Motor neuron (in vitro differentiated cells): ENCODE measurements around the gene WRAP53. TPM values are rescaled to one million over a fixed set of nuclear protein-coding genes. Genes with fewer than 3 reads are reported as not detected.

ENCODE experiments used
- ATAC-seq, 8 experiments: fragments of 200-7000 bp; cut with Tn5 transposase; replicated peaks in 6 of 8; 2 replicates each; pipeline ENCODE4 v1.8.0; 2021; ENCODE audit warnings: mild to moderate bottlenecking in 8 of 8, moderate library complexity in 8 of 8
- H3K27ac ChIP-seq, 2 donors: fragments of 250-450 bp; sonication (Bioruptor Pico); 2 replicates each; pipeline ENCODE4 v1.9.0; 2021; ENCODE audit warnings: antibody characterized with exemption in 2 of 2, mild to moderate bottlenecking in 2 of 2, moderate library complexity in 1 of 2
- H3K4me1 ChIP-seq, 2 donors: fragments of 250-450 bp; sonication (Bioruptor Pico); replicated peaks in 1 of 2; 2 replicates each; pipeline ENCODE4 v1.6.1; 2021; ENCODE audit warnings: antibody characterized with exemption in 2 of 2, mild to moderate bottlenecking in 2 of 2, moderate library complexity in 1 of 2
- H3K4me3 ChIP-seq, 5 donors: fragments of 250-450 bp; sonication (Bioruptor Pico); 2 replicates each; pipeline ENCODE4 v1.9.0; 2021; ENCODE audit warnings: antibody characterized with exemption in 5 of 5, mild to moderate bottlenecking in 5 of 5, moderate library complexity in 4 of 5
- WGBS, 10 experiments: fragments of 450-650 bp; shearing (Covaris generic); methylation state at CpG; one replicate each; pipeline ENCODE4 v1.0.0; 2022; 5-methylcytosine and 5-hydroxymethylcytosine counted together
- in situ Hi-C, 9 experiments: fragments of 400-800 bp; cut with MboI; loops; one replicate each; pipeline ENCODE4 v1.15.0; 2021; ENCODE audit warnings: low sequenced_read_pairs in 9 of 9, low pct_unique_long_range_greater_than_20kb in 2 of 9; ENCODE audit not compliant: unreplicated experiment in 9 of 9
- total RNA-seq, 8 experiments: library from RNA; unstranded; fragments of 300-600 nt; gene quantifications; 2 replicates each; pipeline versions ENCODE4 v1.2.3 to v1.2.4, GENCODE V29; 2022

Gene WRAP53
- total RNA-seq, 8 experiments from 2014 or later, result 6.9 to 20.1 (median 13.2) TPM

DNA sequence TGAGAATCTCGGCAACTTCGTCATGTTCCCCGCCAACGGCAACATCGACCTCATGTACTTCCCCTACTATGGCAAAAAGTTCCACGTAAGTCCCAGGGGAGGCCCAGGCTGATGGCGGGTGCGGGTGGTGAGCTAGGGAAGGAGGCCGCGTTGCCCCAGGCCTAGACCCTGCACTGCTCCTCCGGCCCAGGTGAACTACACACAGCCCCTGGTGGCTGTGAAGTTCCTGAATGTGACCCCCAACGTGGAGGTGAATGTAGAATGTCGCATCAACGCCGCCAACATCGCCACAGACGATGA is 32.8 kb upstream of the WRAP53 start:
- 90 to 100% (median 93%) methylated on average over 2 to 4 of the region's 17 CpGs; no CpG with 5 or more reads in 7 of the 10 experiments for WGBS, 10 experiments
- H3K4me3 ChIP-seq, result no peak overlapping the region
- H3K27ac ChIP-seq, result no peak overlapping the region
- in situ Hi-C loops, result no loop called here
- H3K4me1 ChIP-seq, result peaks cover 22 to 27% of the 10 kb centered on the region in 2 donors
- no peak for ATAC-seq

DNA sequence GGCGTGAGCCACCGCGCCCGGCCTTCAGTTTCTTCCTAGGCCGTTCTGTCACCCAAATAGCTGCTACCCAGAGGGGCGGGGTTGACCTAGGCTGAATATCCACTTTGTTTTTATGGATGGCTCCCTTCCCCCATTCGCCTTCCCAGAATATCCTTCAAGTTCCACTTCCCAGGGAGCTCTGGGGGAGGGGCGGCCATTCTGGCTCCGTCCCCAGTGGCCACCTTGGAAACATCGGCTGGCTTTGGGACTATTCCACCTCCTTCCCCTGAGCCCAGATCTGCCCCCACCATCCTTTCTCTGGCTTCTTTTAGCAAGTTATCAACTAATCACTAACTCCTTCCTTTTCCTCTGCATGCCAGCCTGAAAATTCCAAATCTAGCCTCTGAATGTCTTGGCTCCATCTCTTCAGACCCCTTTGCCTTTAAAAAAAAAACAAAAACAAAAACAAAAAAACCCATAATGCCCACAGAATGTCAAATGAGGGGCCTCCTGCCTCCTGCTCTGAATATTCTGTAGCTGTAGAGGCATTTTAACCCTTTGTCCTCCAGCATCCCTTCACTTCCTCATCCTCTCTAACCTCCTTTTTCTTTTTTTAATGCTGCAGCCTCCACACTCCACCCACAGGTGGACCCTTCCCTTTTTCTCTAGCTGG is 31.2 kb upstream of the WRAP53 start:
- Histone ChIP-seq H3K27ac (peak overlapping the region in 1 of 2 donors; percentile 10), H3K4me3 (peak overlapping the region in 1 of 5 donors; percentile 2), H3K4me1 (peaks cover 22 to 27% of the 10 kb centered on the region in 2 donors)
- peak in 7 of 8 experiments; percentile 35 to 74 (median 43) for ATAC-seq
- 0 to 20% (median 15%) methylated on average over 2 to 8 of the region's 10 CpGs; no CpG with 5 or more reads in 5 of the 10 experiments for WGBS, 10 experiments
- in situ Hi-C loops, result no loop called here

DNA sequence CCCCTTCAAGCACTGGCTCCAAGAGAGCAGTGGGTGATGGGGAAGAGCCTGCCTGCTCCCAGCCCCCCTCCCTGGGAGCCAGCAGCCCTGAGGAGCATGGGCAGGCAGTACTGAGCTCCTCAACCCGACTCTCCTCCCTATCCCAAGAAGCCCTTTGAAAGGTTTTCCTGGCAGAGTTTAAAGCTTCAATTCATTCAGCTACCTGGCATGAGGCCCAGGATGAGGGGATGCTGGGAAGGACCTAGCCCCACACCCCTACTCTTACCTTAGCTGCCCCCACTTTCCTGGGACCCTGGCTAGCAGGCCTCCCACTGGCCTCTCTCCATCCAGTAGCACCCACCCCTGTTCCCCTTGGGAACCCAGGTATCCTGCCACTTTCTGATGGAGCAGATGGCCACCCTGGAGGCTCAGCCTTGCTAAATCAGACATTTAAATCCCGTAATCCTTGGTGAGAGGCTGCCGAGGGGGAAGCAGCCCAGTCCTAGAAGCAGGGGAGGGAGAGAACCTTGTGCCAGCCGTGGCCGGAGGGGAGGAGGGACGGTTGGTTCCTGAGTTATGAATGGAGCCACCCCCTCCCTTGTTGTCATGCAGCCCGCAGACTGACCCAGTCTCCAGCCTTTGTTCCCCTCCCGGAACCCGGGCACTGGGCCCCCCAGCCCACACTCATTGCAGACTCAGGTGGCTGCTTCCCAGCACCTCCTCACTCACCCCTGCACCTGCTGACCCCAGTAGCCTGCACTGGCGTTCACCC is 20.4 kb upstream of the WRAP53 start:
- Histone ChIP-seq H3K27ac (peak overlapping the region; percentile 47 to 78), H3K4me3 (no peak overlapping the region)
- peak in 6 of 8 experiments; percentile 31 to 93 (median 89) for ATAC-seq

DNA sequence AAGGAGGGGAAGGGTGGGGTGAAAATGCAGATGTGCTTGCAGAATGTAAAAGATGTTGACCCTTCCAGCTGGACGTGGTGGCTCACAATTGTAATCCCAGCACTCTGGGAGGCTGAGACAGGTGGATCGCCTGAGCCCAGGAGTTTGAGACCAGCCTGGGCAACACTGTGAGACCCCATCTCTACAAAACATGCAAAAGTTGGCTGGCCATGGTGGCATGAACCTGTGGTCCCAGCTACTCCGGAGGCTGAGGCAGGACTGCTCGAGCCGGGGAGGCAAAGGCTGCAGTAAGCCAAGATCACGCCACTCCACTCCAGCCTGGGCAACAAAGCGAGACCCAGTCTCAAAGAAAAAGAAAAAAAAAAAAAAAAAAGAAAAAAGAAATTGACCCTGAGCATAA is 19.8 kb upstream of the WRAP53 start:
- H3K4me3 ChIP-seq, result no peak overlapping the region
- H3K4me1 ChIP-seq, result peaks cover 3 to 12% of the 10 kb centered on the region in 2 donors
- peak in 4 of 8 experiments; percentile 1 to 10 (median 4) for ATAC-seq
- WGBS, 10 experiments, result 77 to 100% (median 94%) methylated on average over 1 to 5 of the region's 7 CpGs; no CpG with 5 or more reads in 4 of the 10 experiments
- H3K27ac ChIP-seq, result no peak overlapping the region
- in situ Hi-C loops, result no loop called here

More for the DNA sequence above, 20.4 kb upstream of the WRAP53 start:
- 10 to 60% (median 42%) methylated on average over 1 to 5 of the region's 10 CpGs; no CpG with 5 or more reads in 6 of the 10 experiments for WGBS, 10 experiments
- H3K4me1 ChIP-seq, result peaks cover 3 to 12% of the 10 kb centered on the region in 2 donors
- in situ Hi-C loops, result no loop called here

DNA sequence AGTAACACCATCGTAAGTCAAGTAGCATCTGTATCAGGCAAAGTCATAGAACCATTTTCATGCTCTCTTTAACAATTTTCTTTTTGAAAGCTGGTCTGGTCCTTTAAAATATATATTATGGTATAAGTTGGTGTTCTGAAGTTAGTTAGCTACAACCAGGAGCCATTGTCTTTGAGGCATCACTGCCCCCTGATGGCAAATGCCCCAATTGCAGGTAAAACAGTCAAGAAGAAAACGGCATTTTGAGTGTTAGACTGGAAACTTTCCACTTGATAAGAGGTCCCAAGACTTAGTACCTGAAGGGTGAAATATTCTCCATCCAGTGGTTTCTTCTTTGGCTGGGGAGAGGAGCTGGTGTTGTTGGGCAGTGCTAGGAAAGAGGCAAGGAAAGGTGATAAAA is 15.0 kb upstream of the WRAP53 start:
- Histone ChIP-seq H3K4me3 (no peak overlapping the region), H3K27ac (no peak overlapping the region), H3K4me1 (peaks cover 0 to 2% of the 10 kb centered on the region in 2 donors)
- no peak for ATAC-seq
- 60 to 100% (median 100%) methylated on average over 1 to 2 of the region's 2 CpGs; no CpG with 5 or more reads in 2 of the 10 experiments for WGBS, 10 experiments
- in situ Hi-C loops, result no loop called here

DNA sequence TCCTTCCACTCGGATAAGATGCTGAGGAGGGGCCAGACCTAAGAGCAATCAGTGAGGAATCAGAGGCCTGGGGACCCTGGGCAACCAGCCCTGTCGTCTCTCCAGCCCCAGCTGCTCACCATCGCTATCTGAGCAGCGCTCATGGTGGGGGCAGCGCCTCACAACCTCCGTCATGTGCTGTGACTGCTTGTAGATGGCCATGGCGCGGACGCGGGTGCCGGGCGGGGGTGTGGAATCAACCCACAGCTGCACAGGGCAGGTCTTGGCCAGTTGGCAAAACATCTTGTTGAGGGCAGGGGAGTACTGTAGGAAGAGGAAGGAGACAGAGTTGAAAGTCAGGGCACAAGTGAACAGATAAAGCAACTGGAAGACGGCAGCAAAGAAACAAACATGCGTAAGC is 13.3 kb upstream of the WRAP53 start:
- Histone ChIP-seq H3K4me1 (no peaks in the 10 kb centered on the region), H3K27ac (no peak overlapping the region), H3K4me3 (no peak overlapping the region)
- no peak for ATAC-seq
- in situ Hi-C loops, result no loop called here
- 17 to 98% (median 84%) methylated on average over 1 to 7 of the region's 14 CpGs; no CpG with 5 or more reads in 4 of the 10 experiments for WGBS, 10 experiments

DNA sequence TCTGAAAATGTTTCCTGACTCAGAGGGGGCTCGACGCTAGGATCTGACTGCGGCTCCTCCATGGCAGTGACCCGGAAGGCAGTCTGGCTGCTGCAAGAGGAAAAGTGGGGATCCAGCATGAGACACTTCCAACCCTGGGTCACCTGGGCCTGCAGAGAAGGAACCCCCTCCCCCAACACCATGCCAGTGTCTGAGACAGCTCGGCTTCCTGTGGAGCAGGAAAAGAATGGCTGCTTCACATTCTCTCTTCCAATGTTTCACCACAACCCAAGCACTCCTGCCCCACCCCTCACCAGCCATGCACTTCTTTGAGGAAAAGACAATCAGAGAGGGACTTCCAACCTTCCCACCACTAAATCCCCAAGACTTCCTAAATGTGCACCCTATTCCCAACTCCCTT is 11.7 kb upstream of the WRAP53 start:
- Histone ChIP-seq H3K4me3 (no peak overlapping the region), H3K27ac (no peak overlapping the region), H3K4me1 (no peaks in the 10 kb centered on the region)
- ATAC-seq, result no peak
- in situ Hi-C loops, result no loop called here
- 60 to 100% (median 82%) methylated on average over 1 to 5 of the region's 5 CpGs; no CpG with 5 or more reads in 6 of the 10 experiments for WGBS, 10 experiments

DNA sequence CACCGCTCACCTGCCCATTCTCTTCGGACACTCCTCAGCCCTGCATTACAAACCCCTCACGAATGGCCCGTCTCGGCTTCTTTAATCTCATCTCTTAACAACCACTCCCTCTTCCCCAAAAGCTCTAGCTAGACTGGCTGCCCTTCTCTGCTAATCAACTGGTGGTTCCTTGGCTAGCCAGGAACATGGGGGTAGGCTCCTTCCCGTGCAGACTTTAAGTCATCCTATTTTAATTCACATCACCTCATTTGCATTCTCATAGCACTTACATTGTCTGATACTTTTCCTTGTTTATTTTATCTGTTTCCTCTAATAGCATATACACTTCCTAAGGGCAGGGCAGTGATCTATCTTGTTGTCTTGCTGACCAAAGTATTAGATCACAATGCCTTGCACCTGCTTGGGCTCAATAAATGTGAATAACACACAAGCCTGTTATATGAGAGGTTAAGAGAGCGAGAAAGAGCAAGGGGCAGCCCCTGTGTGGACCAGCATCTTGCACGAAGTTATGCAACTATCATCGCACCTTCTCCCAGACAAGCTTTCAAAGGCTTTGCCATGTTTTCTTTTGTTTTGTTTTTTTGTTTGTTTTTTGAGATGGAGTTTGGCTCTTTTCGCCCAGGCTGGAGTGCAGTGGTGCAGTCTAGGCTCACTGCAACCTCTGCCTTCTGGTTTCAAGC is 10.7 kb upstream of the WRAP53 start:
- no peak for ATAC-seq
- H3K4me1 ChIP-seq, result no peaks in the 10 kb centered on the region
- no peak overlapping the region for H3K27ac ChIP-seq
- in situ Hi-C loops, result no loop called here
- 22 to 96% (median 70%) methylated on average over 3 to 5 of the region's 10 CpGs; no CpG with 5 or more reads in 1 of the 10 experiments for WGBS, 10 experiments
- no peak overlapping the region for H3K4me3 ChIP-seq

DNA sequence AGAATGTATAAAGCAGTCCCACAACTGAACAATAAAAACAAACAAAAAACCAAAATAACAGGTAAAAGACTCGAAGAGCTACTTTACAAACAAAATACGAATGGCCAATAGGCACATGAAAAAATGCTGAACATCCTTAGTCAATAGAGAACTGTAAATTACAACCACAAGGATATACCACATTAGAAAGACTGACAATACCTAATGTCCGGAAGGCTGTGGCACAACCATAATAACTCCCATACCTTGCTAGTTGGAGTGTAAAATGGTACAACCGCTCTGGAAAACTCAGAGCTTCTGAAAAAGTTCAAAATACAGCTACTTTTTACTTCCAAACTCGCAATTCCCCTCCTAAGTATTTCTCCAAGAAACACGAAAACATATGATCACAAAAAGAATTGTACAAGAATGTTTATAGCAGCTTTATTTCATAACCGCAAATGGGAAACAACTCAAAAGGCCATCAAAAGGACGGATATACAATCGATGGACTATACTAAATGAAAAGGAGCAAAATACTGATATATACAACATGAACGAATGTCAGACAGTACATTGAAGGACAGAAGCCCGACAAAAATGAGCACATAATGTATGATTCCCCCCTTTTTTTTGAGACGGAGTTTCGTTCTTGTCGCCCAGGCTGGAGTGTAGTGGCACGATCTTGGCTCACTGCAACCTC is 3.3 kb upstream of the WRAP53 start:
- ATAC-seq, result no peak
- Histone ChIP-seq H3K4me3 (peak overlapping the region; percentile 45 to 95 (median 67)), H3K4me1 (peaks cover 4 to 11% of the 10 kb centered on the region in 2 donors), H3K27ac (peak overlapping the region; percentile 100)
- in situ Hi-C loops, result no loop called here
- 23 to 67% (median 44%) methylated on average over 2 to 12 of the region's 15 CpGs for WGBS, 10 experiments

DNA sequence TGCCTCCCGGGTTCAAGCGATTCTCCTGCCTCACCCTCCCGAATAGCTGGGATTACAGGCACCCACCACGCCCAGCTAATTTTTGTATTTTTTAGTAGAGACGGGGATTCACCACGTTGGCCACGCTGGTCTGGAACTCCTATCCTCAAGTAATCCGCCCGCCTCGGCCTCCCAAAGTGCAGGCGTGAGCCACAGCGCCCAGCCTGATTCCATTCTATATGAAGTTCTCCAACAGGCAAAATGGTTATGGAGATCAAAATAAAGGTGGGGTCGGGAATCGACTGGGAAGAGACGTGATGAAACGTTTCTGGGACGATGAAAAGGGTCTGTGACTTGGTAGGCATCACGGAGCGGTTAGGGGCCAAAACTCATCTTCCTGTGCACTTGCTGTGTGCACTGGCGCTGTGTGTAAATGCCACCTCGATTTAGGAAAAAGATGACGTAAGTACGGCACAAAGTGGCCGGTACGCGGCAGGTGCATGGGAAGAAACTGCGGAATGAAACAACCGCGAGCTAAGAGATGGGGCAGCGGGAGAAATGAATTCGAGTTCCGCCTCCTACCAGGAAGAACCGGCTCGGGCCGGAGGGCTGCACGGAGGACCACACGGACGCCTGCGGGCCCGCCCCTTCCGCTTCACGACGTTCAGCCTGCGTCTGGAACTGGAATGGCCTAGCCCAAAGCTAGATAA is 2.6 kb upstream of the WRAP53 start:
- Histone ChIP-seq H3K4me3 (peak overlapping the region; percentile 45 to 95 (median 67)), H3K4me1 (peaks cover 4 to 11% of the 10 kb centered on the region in 2 donors), H3K27ac (peak overlapping the region; percentile 100)
- in situ Hi-C loops, result no loop called here
- ATAC-seq, result peak; percentile 62 to 77 (median 68)
- WGBS, 10 experiments, result 0 to 6% (median 1%) methylated on average over 4 to 32 of the region's 44 CpGs

DNA sequence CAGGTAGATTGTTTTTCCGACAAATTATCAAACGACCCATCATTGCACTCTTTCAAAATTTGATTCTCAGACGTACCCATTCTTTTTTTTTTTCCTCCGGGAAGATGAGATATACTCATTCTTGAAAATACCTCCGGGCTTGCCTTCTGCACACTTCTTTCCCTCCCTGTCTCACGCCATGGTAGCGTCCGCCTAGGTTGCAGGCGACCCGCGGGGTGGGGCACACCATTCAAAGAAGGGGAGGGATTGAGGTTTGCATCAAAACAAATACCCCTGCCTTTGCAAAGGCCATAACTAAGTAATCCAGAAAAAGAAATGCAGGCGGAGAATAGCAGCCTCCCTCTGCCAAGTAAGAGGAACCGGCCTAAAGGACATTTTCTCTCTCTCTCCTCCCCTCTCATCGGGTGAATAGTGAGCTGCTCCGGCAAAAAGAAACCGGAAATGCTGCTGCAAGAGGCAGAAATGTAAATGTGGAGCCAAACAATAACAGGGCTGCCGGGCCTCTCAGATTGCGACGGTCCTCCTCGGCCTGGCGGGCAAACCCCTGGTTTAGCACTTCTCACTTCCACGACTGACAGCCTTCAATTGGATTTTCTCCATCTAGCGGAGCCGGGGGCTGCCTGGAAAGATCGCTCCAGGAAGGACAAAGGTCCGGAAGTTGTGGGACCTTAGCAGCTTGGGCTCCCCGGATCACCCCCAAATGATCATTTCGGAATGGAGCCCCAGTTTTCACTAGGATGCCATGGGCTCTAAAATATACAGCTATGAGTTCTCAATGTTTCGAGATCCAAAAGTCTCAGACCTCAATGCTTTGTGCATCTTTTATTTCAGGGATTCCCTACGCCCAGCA is 1.8 kb upstream of the WRAP53 start:
- ATAC-seq, result peak; percentile 38 to 61 (median 50)
- H3K4me1 ChIP-seq, result peaks cover 4 to 11% of the 10 kb centered on the region in 2 donors
- H3K4me3 ChIP-seq, result peak overlapping the region; percentile 45 to 95 (median 67)
- WGBS, 10 experiments, result 0 to 3% (median 0%) methylated on average over 1 to 20 of the region's 30 CpGs
- H3K27ac ChIP-seq, result peak overlapping the region; percentile 100
- in situ Hi-C loops, result no loop called here
